Measurements from ENCODE around the gene EGLN3.
A peak's percentile ranks its signal among the peaks of the same experiment; 100 is the strongest.

Gene EGLN3

GRCh38 chr14:33956640-33957039 is 5.8 kb upstream of the EGLN3 start:
- no peak overlapping the region for H3K4me3 ChIP-seq (ENCODE audit: low read depth, low read length)
- no peak for DNase-seq (ENCODE audit: low read depth)
- no peak for TF ChIP-seq CTCF (conservative IDR thresholded peaks at IDR 0.05; ENCODE audit: low read depth, low read length)

- no peak for TF ChIP-seq CTCF (conservative IDR thresholded peaks at IDR 0.05; ENCODE audit: low read depth, low read length)
- no peak overlapping the region for H3K4me3 ChIP-seq (ENCODE audit: low read depth, low read length)
- DNase-seq (ENCODE audit: low read depth): no peak
Observed at GRCh38 chr14:33954016-33954598, 3.2 kb upstream of the EGLN3 start.

DNA sequence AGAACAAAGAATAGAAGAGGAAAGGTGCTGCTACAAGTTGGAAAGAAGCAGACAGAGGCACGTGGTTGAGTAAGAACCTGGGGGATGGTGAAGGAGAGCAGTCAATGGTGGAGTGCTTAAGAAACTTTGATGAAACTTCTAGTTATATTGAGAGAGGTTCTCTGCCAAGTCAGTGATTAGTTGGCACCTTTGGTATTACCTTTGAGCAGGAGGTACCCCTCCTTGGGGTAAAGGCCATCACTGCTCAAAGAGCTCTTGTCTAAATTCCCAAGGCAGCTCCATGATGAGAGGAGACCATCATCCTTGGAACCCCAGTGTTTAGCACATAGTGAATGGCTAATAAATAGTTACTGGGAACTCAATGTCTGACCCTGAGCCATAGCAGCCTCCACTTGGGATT is 1.7 kb upstream of the EGLN3 start:
- no peak overlapping the region for H3K4me3 ChIP-seq (ENCODE audit: low read depth, low read length)
- DNase-seq (ENCODE audit: low read depth): no peak
- TF ChIP-seq CTCF (conservative IDR thresholded peaks at IDR 0.05; ENCODE audit: low read depth, low read length): no peak

GRCh38 chr14:33951183-33951840 is 438 bp upstream of the EGLN3 start:
- no peak for TF ChIP-seq CTCF (conservative IDR thresholded peaks at IDR 0.05; ENCODE audit: low read depth, low read length)
- no peak for DNase-seq (ENCODE audit: low read depth)
- peak overlapping the region; percentile 67 for H3K4me3 ChIP-seq (ENCODE audit: low read depth, low read length)

DNA sequence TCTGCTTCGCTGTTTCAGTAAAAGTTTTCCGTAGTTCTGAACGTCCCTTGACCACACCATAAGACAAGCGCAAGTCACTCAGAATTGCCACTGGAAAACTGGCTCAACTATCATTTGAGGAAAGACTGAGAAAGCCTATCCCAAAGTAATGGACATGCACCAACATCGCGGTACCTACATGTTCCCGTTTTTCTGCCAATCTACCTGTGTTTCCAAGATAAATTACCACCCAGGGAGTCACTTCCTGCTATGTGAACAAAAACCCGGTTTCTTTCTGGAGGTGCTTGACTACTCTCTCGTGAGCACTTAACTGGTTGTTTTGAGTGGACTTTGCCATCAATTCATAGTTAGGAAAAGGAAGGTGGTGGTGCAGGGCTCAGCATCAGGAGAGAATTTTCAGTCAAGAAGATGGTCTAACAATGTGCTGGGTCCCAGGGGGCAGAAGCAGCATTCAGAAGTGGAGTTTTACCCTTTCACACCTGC is 1.4 kb downstream of the EGLN3 start:
- H3K4me3 ChIP-seq (ENCODE audit: low read depth, low read length): no peak overlapping the region
- DNase-seq (ENCODE audit: low read depth): no peak
- TF ChIP-seq CTCF (conservative IDR thresholded peaks at IDR 0.05; ENCODE audit: low read depth, low read length): no peak

DNA sequence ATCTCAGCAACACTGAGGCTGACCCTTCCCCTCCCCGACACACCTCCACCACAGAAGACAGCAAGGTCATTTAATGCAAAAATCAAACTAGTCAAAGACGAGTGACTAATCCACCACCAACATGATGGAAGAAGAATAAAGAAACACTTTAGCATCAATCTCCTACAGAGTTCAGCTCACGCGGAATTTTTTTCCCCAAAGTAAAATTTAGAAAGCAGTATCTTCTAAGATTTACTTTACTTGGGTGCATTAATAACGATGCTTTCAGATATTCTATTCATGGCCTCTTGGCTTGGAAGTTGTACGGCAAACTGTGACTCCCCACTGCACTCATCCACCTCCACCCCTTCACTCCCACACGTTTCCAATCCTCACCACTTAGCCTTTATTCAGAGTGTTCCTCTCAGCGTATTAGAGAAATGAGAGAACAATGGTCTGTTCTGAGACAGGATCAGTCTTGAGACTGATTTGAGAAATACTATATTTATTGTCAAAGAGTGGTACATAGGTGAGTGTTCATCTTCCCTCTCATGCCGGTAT is 1.9 kb downstream of the EGLN3 start:
- no peak for DNase-seq (ENCODE audit: low read depth)
- no peak overlapping the region for H3K4me3 ChIP-seq (ENCODE audit: low read depth, low read length)
- TF ChIP-seq CTCF (conservative IDR thresholded peaks at IDR 0.05; ENCODE audit: low read depth, low read length): no peak

Data from choroid plexus epithelial cell (primary cell).